Measurements from ENCODE around the gene SVEP1. TPM values are rescaled to one million over a fixed set of nuclear protein-coding genes. Genes with fewer than 3 reads are reported as not detected.

Gene SVEP1
- polyA plus RNA-seq, 1 of the 3 experiments (the other 2 are of a cell fraction): 0.10 TPM

DNA sequence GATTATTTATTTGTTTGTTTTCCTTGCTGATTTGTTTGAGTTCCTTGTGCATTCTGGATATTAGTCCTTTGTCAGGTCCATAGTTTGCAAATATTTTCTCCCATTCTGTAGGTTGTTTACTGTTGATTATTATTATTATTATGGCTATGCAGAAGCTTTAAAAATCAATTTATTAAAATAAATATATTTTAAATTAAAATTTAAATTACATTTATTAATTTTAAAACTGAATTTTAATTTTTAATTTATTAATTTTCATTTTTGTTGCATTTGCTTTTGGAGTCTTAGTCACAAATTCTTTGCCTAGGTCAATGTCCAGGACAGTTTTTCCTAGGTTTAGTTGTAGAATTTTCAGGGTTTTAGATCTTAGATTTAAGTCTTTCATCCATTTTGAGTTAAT, 50.9 kb downstream of the SVEP1 start (continued):
- TF ChIP-seq, protein P1, sequence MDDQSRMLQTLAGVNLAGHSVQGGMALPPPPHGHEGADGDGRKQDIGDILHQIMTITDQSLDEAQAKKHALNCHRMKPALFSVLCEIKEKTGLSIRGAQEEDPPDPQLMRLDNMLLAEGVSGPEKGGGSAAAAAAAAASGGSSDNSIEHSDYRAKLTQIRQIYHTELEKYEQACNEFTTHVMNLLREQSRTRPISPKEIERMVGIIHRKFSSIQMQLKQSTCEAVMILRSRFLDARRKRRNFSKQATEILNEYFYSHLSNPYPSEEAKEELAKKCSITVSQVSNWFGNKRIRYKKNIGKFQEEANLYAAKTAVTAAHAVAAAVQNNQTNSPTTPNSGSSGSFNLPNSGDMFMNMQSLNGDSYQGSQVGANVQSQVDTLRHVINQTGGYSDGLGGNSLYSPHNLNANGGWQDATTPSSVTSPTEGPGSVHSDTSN (IDR thresholded peaks at IDR 0.05): no peak
- TF ChIP-seq TAF1 (IDR thresholded peaks at IDR 0.05; ENCODE audit: borderline replicate concordance, low read depth, low read length) (no peak), TCF12 (IDR thresholded peaks at IDR 0.05) (no peak)

DNA sequence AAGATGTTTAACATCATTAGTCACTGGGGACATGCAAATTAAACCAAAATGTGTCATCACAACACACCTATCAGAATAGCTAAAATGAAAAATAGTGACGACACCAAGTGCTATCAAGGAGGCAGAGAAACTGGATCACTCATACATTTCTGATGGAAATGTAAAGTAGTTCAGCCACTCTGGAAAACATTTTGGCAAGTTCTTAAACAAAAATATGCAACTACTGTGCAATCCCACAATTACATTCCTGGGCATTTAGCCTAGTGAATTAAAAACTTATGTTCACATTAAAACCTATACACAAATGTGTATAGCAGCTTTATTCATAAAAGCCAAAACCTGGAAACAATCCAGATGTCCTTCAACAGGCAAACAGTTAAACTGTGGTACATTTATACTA, 53.1 kb downstream of the SVEP1 start:
- no peak overlapping the region for H3K27ac ChIP-seq (ENCODE audit: low read depth in 2 of 2, low read length in 1 of 2)
- DNase-seq: no peak

DNA sequence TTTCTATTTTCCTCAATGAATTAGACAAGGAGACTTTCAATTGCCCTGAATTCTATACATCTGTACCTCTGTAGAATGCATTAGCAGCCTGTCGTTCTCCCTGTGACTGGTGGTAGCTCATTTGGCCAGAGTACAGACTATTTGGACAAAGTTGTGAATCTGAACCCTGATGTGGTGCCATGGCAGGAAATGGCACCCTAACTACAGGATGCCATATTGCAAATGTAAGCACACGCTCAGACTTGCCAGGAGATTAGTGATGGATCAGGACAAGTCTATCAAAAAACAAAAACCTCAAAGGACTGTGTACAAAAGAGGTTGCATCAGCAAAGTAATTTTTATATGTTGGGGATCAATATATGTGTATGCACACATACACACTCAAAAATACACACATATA, 58.3 kb downstream of the SVEP1 start:
- no peak overlapping the region for H3K4me3 ChIP-seq (ENCODE audit: low read depth in 2 of 2, low read length in 1 of 2)
- CTCF ChIA-PET: no interaction called here
- TF ChIP-seq, protein P2, sequence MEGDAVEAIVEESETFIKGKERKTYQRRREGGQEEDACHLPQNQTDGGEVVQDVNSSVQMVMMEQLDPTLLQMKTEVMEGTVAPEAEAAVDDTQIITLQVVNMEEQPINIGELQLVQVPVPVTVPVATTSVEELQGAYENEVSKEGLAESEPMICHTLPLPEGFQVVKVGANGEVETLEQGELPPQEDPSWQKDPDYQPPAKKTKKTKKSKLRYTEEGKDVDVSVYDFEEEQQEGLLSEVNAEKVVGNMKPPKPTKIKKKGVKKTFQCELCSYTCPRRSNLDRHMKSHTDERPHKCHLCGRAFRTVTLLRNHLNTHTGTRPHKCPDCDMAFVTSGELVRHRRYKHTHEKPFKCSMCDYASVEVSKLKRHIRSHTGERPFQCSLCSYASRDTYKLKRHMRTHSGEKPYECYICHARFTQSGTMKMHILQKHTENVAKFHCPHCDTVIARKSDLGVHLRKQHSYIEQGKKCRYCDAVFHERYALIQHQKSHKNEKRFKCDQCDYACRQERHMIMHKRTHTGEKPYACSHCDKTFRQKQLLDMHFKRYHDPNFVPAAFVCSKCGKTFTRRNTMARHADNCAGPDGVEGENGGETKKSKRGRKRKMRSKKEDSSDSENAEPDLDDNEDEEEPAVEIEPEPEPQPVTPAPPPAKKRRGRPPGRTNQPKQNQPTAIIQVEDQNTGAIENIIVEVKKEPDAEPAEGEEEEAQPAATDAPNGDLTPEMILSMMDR (IDR thresholded peaks at IDR 0.05): no peak
- TF ChIP-seq YY1 (IDR thresholded peaks at IDR 0.05; ENCODE audit: low read depth): no peak
- TF ChIP-seq RAD21 (IDR thresholded peaks at IDR 0.05; ENCODE audit: low read length): no peak
- TF ChIP-seq MEF2A (IDR thresholded peaks at IDR 0.05; ENCODE audit: borderline replicate concordance, low read depth): no peak
- TF ChIP-seq NFIC (IDR thresholded peaks at IDR 0.05; ENCODE audit: borderline replicate concordance): no peak
- no peak for TF ChIP-seq TAF1 (IDR thresholded peaks at IDR 0.05; ENCODE audit: borderline replicate concordance, low read depth, low read length)
- no peak for TF ChIP-seq RXRA (IDR thresholded peaks at IDR 0.05; ENCODE audit: borderline replicate concordance, low read depth)
- TF ChIP-seq, protein P3, sequence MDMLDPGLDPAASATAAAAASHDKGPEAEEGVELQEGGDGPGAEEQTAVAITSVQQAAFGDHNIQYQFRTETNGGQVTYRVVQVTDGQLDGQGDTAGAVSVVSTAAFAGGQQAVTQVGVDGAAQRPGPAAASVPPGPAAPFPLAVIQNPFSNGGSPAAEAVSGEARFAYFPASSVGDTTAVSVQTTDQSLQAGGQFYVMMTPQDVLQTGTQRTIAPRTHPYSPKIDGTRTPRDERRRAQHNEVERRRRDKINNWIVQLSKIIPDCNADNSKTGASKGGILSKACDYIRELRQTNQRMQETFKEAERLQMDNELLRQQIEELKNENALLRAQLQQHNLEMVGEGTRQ (IDR thresholded peaks at IDR 0.05; ENCODE audit: borderline replicate concordance, low read depth, low read length): no peak
- no peak for TF ChIP-seq EZH2phosphoT487 (IDR thresholded peaks at IDR 0.05; ENCODE audit: borderline replicate concordance, low read depth)
- H4K20me1 ChIP-seq (ENCODE audit: insufficient read depth): no peaks in the 10 kb centered on the region
- peaks cover 0 to 10% of the 10 kb centered on the region in 2 experiments; a peak in 1 of 4 replicates for H3K4me1 ChIP-seq (ENCODE audit: control insufficient read depth in 1 of 2, insufficient read depth in 2 of 2, low read depth in 1 of 2, low read length in 1 of 2)
- H3K9me2 ChIP-seq: no peaks in the 10 kb centered on the region
- DNase-seq: no peak
- WGBS (ENCODE audit: low lambda C conversion rate): 62% methylated on average over 2 of the region's 2 CpGs
- no peaks in the 10 kb centered on the region for H3F3A ChIP-seq (replicated peaks; ENCODE audit: insufficient read depth)
- no peak overlapping the region for H2AFZ ChIP-seq (ENCODE audit: low read depth)
- H3K79me2 ChIP-seq (ENCODE audit: insufficient read depth): no peaks in the 10 kb centered on the region
- POLR2A ChIA-PET: no interaction called here
- H3K27me3 ChIP-seq (ENCODE audit: insufficient read depth): no peaks in the 10 kb centered on the region
- H3K9ac ChIP-seq: no peak overlapping the region
- H3K27ac ChIP-seq (ENCODE audit: low read depth in 2 of 2, low read length in 1 of 2): no peak overlapping the region
- H3K4me2 ChIP-seq: no peak overlapping the region
- no peaks in the 10 kb centered on the region for H3K9me3 ChIP-seq
- H3K36me3 ChIP-seq (replicated peaks in 1 of 2; ENCODE audit: control insufficient read depth in 1 of 2, insufficient read depth in 2 of 2, low read length in 1 of 2): no peaks in the 10 kb centered on the region

More for the DNA sequence above, 53.1 kb downstream of the SVEP1 start:
- H3K9me2 ChIP-seq: no peaks in the 10 kb centered on the region
- H3K36me3 ChIP-seq (replicated peaks in 1 of 2; ENCODE audit: control insufficient read depth in 1 of 2, insufficient read depth in 2 of 2, low read length in 1 of 2): no peaks in the 10 kb centered on the region
- ChIA-PET POLR2A (no interaction called here), CTCF (no interaction called here)
- H3K79me2 ChIP-seq (ENCODE audit: insufficient read depth): no peaks in the 10 kb centered on the region
- H3K4me1 ChIP-seq (ENCODE audit: control insufficient read depth in 1 of 2, insufficient read depth in 2 of 2, low read depth in 1 of 2, low read length in 1 of 2): no peaks in the 10 kb centered on the region
- H3K4me2 ChIP-seq: no peak overlapping the region
- H3K27me3 ChIP-seq (ENCODE audit: insufficient read depth): no peaks in the 10 kb centered on the region
- 35% methylated on average over 1 of the region's 1 CpG for WGBS (ENCODE audit: low lambda C conversion rate)
- TF ChIP-seq GATA2 (CRISPR knock-in tag; IDR thresholded peaks at IDR 0.05) (no peak), FOXJ3 (CRISPR knock-in tag; IDR thresholded peaks at IDR 0.05) (no peak), TAF1 (IDR thresholded peaks at IDR 0.05; ENCODE audit: borderline replicate concordance, low read depth, low read length) (no peak), TCF12 (IDR thresholded peaks at IDR 0.05) (no peak), MEF2A (IDR thresholded peaks at IDR 0.05; ENCODE audit: borderline replicate concordance, low read depth) (no peak), MXI1 (IDR thresholded peaks at IDR 0.05; ENCODE audit: low read depth, low read length) (no peak), CHD2 (IDR thresholded peaks at IDR 0.05; ENCODE audit: low read length, partially characterized antibody) (no peak), EP300 (IDR thresholded peaks at IDR 0.05; ENCODE audit: borderline replicate concordance in 1 of 2, low read depth in 1 of 2, low read length in 1 of 2) (no peak), RFX5 (IDR thresholded peaks at IDR 0.05; ENCODE audit: low read length) (no peak), ELF1 (IDR thresholded peaks at IDR 0.05) (no peak), FOXM1 (IDR thresholded peaks at IDR 0.05; ENCODE audit: low read depth) (no peak), RXRA (IDR thresholded peaks at IDR 0.05; ENCODE audit: borderline replicate concordance, low read depth) (no peak), RCOR1 (IDR thresholded peaks at IDR 0.05; ENCODE audit: low read length) (no peak)
- TF ChIP-seq, protein P4, sequence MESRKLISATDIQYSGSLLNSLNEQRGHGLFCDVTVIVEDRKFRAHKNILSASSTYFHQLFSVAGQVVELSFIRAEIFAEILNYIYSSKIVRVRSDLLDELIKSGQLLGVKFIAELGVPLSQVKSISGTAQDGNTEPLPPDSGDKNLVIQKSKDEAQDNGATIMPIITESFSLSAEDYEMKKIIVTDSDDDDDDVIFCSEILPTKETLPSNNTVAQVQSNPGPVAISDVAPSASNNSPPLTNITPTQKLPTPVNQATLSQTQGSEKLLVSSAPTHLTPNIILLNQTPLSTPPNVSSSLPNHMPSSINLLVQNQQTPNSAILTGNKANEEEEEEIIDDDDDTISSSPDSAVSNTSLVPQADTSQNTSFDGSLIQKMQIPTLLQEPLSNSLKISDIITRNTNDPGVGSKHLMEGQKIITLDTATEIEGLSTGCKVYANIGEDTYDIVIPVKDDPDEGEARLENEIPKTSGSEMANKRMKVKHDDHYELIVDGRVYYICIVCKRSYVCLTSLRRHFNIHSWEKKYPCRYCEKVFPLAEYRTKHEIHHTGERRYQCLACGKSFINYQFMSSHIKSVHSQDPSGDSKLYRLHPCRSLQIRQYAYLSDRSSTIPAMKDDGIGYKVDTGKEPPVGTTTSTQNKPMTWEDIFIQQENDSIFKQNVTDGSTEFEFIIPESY (IDR thresholded peaks at IDR 0.05; ENCODE audit: borderline replicate concordance, low read depth): no peak
- H3F3A ChIP-seq (replicated peaks; ENCODE audit: insufficient read depth): no peaks in the 10 kb centered on the region
- no peak overlapping the region for H3K9ac ChIP-seq
- H3K4me3 ChIP-seq (ENCODE audit: low read depth in 2 of 2, low read length in 1 of 2): no peak overlapping the region
- H4K20me1 ChIP-seq (ENCODE audit: insufficient read depth): no peaks in the 10 kb centered on the region
- H2AFZ ChIP-seq (ENCODE audit: low read depth): no peak overlapping the region
- H3K9me3 ChIP-seq: no peaks in the 10 kb centered on the region

All from SK-N-SH (cell line).